Measurements from ENCODE around the gene BBS4. TPM values are rescaled to one million over a fixed set of nuclear protein-coding genes. Genes with fewer than 3 reads are reported as not detected.

The BBS4 gene
- polyA plus RNA-seq, 1 donor (not counting 4 experiments of a cell fraction or from before 2014, with no cell fraction given): 16.5 TPM

DNA sequence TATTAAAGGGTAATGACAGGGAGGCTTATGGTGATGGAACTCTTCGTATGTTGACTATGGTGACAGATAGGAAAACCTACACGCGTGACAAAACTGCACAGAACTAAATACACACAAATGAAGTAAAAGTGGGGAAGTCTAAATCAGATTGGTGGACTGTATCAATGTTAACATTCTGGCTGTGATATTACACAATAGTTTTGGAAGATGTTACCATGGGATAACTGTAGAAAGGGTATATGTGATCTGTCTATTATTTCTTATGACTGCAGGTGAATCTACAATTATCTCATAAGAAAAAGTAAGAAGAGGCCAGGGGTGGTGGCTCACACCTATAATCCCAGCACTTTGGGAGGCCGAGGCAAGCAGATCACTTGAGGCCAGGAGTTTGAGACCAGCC lies 9.2 kb upstream of the BBS4 start:
- H3K36me3 ChIP-seq (ENCODE audit: control insufficient read depth in 2 of 2, extremely low read depth in 1 of 2, insufficient read depth in 2 of 2, low read length in 2 of 2): no peaks in the 10 kb centered on the region
- no peak overlapping the region for H3K4me2 ChIP-seq (ENCODE audit: control insufficient read depth, extremely low read depth, insufficient read depth, low read depth, low read length)
- peaks cover 10% of the 10 kb centered on the region for H3K27me3 ChIP-seq (ENCODE audit: control insufficient read depth, extremely low read depth, insufficient read depth, low read length)
- H3K9me1 ChIP-seq (ENCODE audit: control insufficient read depth, extremely low read depth, insufficient read depth, low read length): no peaks in the 10 kb centered on the region
- FAIRE-seq (no peak), DNase-seq (ENCODE audit: low read depth, low spot score) (no peak)
- no peak overlapping the region for H3K4me3 ChIP-seq (ENCODE audit: control insufficient read depth in 2 of 3, extremely low read depth in 1 of 3, insufficient read depth in 2 of 3, low read depth in 1 of 3, low read length in 3 of 3)
- no peak overlapping the region for H3K9ac ChIP-seq (ENCODE audit: control insufficient read depth, extremely low read depth, insufficient read depth, low read length)
- H3K9me3 ChIP-seq (ENCODE audit: control insufficient read depth, low read depth, low read length): no peaks in the 10 kb centered on the region
- H3K4me1 ChIP-seq (ENCODE audit: control insufficient read depth, extremely low read depth, insufficient read depth, low read length): no peaks in the 10 kb centered on the region
- dilution Hi-C loops (cut with MboI; ENCODE audit: extremely low pct_ligation_motif_present, low sequenced_read_pairs): no loop called here
- no peaks in the 10 kb centered on the region for H3K79me2 ChIP-seq (ENCODE audit: control insufficient read depth, insufficient read depth, low read length)
- H3K27ac ChIP-seq (ENCODE audit: control insufficient read depth, insufficient read depth, low read length): no peak overlapping the region
- no peaks in the 10 kb centered on the region for H4K20me1 ChIP-seq (ENCODE audit: control insufficient read depth, extremely low read depth, insufficient read depth, low read length)
- no peak overlapping the region for H2AFZ ChIP-seq (ENCODE audit: control insufficient read depth, low read length)
- no peak for TF ChIP-seq EZH2 (IDR thresholded peaks at IDR 0.05; ENCODE audit: low read length)
- TF ChIP-seq, protein P1, sequence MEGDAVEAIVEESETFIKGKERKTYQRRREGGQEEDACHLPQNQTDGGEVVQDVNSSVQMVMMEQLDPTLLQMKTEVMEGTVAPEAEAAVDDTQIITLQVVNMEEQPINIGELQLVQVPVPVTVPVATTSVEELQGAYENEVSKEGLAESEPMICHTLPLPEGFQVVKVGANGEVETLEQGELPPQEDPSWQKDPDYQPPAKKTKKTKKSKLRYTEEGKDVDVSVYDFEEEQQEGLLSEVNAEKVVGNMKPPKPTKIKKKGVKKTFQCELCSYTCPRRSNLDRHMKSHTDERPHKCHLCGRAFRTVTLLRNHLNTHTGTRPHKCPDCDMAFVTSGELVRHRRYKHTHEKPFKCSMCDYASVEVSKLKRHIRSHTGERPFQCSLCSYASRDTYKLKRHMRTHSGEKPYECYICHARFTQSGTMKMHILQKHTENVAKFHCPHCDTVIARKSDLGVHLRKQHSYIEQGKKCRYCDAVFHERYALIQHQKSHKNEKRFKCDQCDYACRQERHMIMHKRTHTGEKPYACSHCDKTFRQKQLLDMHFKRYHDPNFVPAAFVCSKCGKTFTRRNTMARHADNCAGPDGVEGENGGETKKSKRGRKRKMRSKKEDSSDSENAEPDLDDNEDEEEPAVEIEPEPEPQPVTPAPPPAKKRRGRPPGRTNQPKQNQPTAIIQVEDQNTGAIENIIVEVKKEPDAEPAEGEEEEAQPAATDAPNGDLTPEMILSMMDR (optimal IDR thresholded peaks at IDR 0.05 in 1 of 3, IDR thresholded peaks at IDR 0.05 in 1 of 3, conservative IDR thresholded peaks at IDR 0.05 in 1 of 3; ENCODE audit: extremely low read depth in 1 of 3, insufficient read depth in 2 of 3, low read length in 3 of 3): no peak

DNA sequence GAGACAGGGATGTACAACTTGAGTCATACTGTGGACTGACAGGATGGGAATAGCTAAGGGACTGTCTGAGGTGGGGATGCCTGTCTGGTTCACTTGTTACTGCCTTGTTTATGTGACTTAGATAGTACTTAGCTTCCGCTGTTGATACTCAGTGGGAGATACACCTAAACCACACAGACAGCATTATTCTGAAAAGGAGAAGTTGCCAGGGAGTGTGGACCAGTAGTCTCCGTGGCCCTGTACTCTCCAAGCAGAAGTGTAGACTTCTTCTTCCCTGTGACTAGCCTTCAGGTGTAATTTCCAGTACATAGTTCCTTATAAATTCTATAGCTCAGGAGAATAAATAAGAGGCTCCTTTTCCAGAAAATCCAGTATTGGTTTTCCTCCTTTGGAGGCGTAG lies 5.1 kb upstream of the BBS4 start:
- Histone ChIP-seq H2AFZ (ENCODE audit: control insufficient read depth, low read length) (no peak overlapping the region), H4K20me1 (ENCODE audit: control insufficient read depth, extremely low read depth, insufficient read depth, low read length) (no peaks in the 10 kb centered on the region), H3K27me3 (ENCODE audit: control insufficient read depth, extremely low read depth, insufficient read depth, low read length) (peaks cover 4% of the 10 kb centered on the region), H3K9ac (ENCODE audit: control insufficient read depth, extremely low read depth, insufficient read depth, low read length) (no peak overlapping the region), H3K27ac (ENCODE audit: control insufficient read depth, insufficient read depth, low read length) (no peak overlapping the region), H3K4me1 (ENCODE audit: control insufficient read depth, extremely low read depth, insufficient read depth, low read length) (peaks cover 4% of the 10 kb centered on the region), H3K36me3 (ENCODE audit: control insufficient read depth in 2 of 2, extremely low read depth in 1 of 2, insufficient read depth in 2 of 2, low read length in 2 of 2) (no peaks in the 10 kb centered on the region), H3K4me2 (ENCODE audit: control insufficient read depth, extremely low read depth, insufficient read depth, low read depth, low read length) (no peak overlapping the region), H3K4me3 (ENCODE audit: control insufficient read depth in 2 of 3, extremely low read depth in 1 of 3, insufficient read depth in 2 of 3, low read depth in 1 of 3, low read length in 3 of 3) (no peak overlapping the region), H3K9me1 (ENCODE audit: control insufficient read depth, extremely low read depth, insufficient read depth, low read length) (no peaks in the 10 kb centered on the region), H3K79me2 (ENCODE audit: control insufficient read depth, insufficient read depth, low read length) (no peaks in the 10 kb centered on the region), H3K9me3 (ENCODE audit: control insufficient read depth, low read depth, low read length) (no peaks in the 10 kb centered on the region)
- DNase-seq (ENCODE audit: low read depth, low spot score) (no peak), FAIRE-seq (no peak)
- TF ChIP-seq EZH2 (IDR thresholded peaks at IDR 0.05; ENCODE audit: low read length): no peak
- TF ChIP-seq, protein P1 (optimal IDR thresholded peaks at IDR 0.05 in 1 of 3, IDR thresholded peaks at IDR 0.05 in 1 of 3, conservative IDR thresholded peaks at IDR 0.05 in 1 of 3; ENCODE audit: extremely low read depth in 1 of 3, insufficient read depth in 2 of 3, low read length in 3 of 3): no peak
- dilution Hi-C loops (cut with MboI; ENCODE audit: extremely low pct_ligation_motif_present, low sequenced_read_pairs): no loop called here

Measured in keratinocyte (primary cell).